GM06990 (cell line): Measurements from ENCODE around the gene ASF1B.

Experiments
- DNase-seq: peaks from one replicate; pipeline ENCODE4 v3.0.0-alpha.2; 2011; ENCODE audit not compliant: insufficient read length; ENCODE audit errors: extremely low read depth
- H3K27me3 ChIP-seq: replicated peaks from 2 replicates; pipeline ENCODE4 v1.6.0; 2011; ENCODE audit warnings: low read length; ENCODE audit not compliant: control insufficient read depth, insufficient read depth
- H3K36me3 ChIP-seq: 2 replicates; pipeline ENCODE4 v1.5.1; 2011; ENCODE audit warnings: low read length; ENCODE audit not compliant: control insufficient read depth, insufficient read depth
- H3K4me3 ChIP-seq: replicated peaks from 2 replicates; pipeline ENCODE4 v1.5.1; 2011; ENCODE audit warnings: low read depth, mild to moderate bottlenecking, control low read depth, low read length
- CTCF ChIP-seq: IDR thresholded peaks from 2 replicates; pipeline ENCODE4 v1.5.1; 2011; ENCODE audit warnings: low read length, control low read depth, mild to moderate bottlenecking, inconsistent platforms; ENCODE audit not compliant: insufficient read depth, poor library complexity, severe bottlenecking

ASF1B gene

GRCh38 chr19:14119644-14120496 is 16.5 kb downstream of the ASF1B start:
- H3K36me3 ChIP-seq: peaks cover 4% of the 10 kb centered on the region
- TF ChIP-seq CTCF: no peak
- H3K27me3 ChIP-seq: no peaks in the 10 kb centered on the region
- no peak overlapping the region for H3K4me3 ChIP-seq
- DNase-seq: no peak

GRCh38 chr19:14119146-14119545 is 17.2 kb downstream of the ASF1B start:
- DNase-seq: no peak
- Histone ChIP-seq H3K27me3 (no peaks in the 10 kb centered on the region), H3K4me3 (no peak overlapping the region), H3K36me3 (peaks cover 1% of the 10 kb centered on the region)
- TF ChIP-seq CTCF: no peak

- H3K27me3 ChIP-seq: no peaks in the 10 kb centered on the region
- peaks cover 1% of the 10 kb centered on the region for H3K36me3 ChIP-seq
- peak; percentile 35 for DNase-seq
- no peak for TF ChIP-seq CTCF
- peak overlapping the region; percentile 68 for H3K4me3 ChIP-seq
Observed at GRCh38 chr19:14118165-14119051, 18.0 kb downstream of the ASF1B start.

GRCh38 chr19:14117668-14118164 is 18.7 kb downstream of the ASF1B start, which contains the start of gene PRKACA:
PRKACA (minus strand) TSS chr19:14117762; CDS start chr19:14117547, 215 bp downstream.
- Histone ChIP-seq H3K27me3 (no peaks in the 10 kb centered on the region), H3K36me3 (peaks cover 1% of the 10 kb centered on the region), H3K4me3 (peak within 1 kb of the TSS; percentile 82)
- peak; percentile 100 for DNase-seq
- TF ChIP-seq CTCF: no peak

- no peak for DNase-seq
- TF ChIP-seq CTCF: no peak
- Histone ChIP-seq H3K27me3 (no peaks in the 10 kb centered on the region), H3K36me3 (no peaks in the 10 kb centered on the region; the same call in none of the 2 replicates), H3K4me3 (peak overlapping the region; percentile 82)
Observed at GRCh38 chr19:14116918-14117578, 19.3 kb downstream of the ASF1B start.
